WERI-Rb-1 (cell line): ENCODE measurements around the gene KCNAB1.

Source experiments
- DNase-seq: peaks from one replicate; pipeline ENCODE4 v3.0.0-alpha.2; 2020
- H3K27ac ChIP-seq: fragments of 250-450 bp; sonication (Bioruptor Pico); 2 replicates; pipeline ENCODE4 v1.5.1; 2020; ENCODE audit warnings: mild to moderate bottlenecking, moderate library complexity
- H3K27me3 ChIP-seq: fragments of 250-450 bp; sonication (Bioruptor Pico); 2 replicates; pipeline ENCODE4 v1.5.1; 2021; ENCODE audit warnings: mild to moderate bottlenecking, low read depth, moderate library complexity; ENCODE audit not compliant: insufficient read depth, severe bottlenecking
- H3K36me3 ChIP-seq: fragments of 250-450 bp; sonication (Bioruptor Pico); 2 replicates; pipeline ENCODE4 v1.5.1; 2020; ENCODE audit warnings: mild to moderate bottlenecking, moderate library complexity
- H3K4me3 ChIP-seq: 2 replicates; pipeline ENCODE4 v1.5.1; 2011; ENCODE audit warnings: low read depth, mild to moderate bottlenecking, control low read depth, low read length
- H3K9me3 ChIP-seq: fragments of 250-450 bp; sonication (Bioruptor Pico); 2 replicates; pipeline ENCODE4 v1.5.1; 2021; ENCODE audit warnings: mild to moderate bottlenecking, moderate library complexity; ENCODE audit not compliant: severe bottlenecking
- TF ChIP-seq, protein P1 (sequence below): IDR thresholded peaks from 2 replicates; pipeline ENCODE4 v1.5.1; 2011; ENCODE audit warnings: low read depth, mild to moderate bottlenecking, control low read depth, inconsistent platforms, low read length

Gene KCNAB1

GRCh38 chr3:156461889-156462288, 341.5 kb downstream of the KCNAB1 start:
- H3K27me3 ChIP-seq: peaks cover 2% of the 10 kb centered on the region
- H3K4me3 ChIP-seq: no peak overlapping the region
- H3K36me3 ChIP-seq: no peaks in the 10 kb centered on the region
- TF ChIP-seq, protein P1, sequence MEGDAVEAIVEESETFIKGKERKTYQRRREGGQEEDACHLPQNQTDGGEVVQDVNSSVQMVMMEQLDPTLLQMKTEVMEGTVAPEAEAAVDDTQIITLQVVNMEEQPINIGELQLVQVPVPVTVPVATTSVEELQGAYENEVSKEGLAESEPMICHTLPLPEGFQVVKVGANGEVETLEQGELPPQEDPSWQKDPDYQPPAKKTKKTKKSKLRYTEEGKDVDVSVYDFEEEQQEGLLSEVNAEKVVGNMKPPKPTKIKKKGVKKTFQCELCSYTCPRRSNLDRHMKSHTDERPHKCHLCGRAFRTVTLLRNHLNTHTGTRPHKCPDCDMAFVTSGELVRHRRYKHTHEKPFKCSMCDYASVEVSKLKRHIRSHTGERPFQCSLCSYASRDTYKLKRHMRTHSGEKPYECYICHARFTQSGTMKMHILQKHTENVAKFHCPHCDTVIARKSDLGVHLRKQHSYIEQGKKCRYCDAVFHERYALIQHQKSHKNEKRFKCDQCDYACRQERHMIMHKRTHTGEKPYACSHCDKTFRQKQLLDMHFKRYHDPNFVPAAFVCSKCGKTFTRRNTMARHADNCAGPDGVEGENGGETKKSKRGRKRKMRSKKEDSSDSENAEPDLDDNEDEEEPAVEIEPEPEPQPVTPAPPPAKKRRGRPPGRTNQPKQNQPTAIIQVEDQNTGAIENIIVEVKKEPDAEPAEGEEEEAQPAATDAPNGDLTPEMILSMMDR: no peak
- no peaks in the 10 kb centered on the region for H3K9me3 ChIP-seq
- no peak overlapping the region for H3K27ac ChIP-seq
- DNase-seq: no peak

DNA sequence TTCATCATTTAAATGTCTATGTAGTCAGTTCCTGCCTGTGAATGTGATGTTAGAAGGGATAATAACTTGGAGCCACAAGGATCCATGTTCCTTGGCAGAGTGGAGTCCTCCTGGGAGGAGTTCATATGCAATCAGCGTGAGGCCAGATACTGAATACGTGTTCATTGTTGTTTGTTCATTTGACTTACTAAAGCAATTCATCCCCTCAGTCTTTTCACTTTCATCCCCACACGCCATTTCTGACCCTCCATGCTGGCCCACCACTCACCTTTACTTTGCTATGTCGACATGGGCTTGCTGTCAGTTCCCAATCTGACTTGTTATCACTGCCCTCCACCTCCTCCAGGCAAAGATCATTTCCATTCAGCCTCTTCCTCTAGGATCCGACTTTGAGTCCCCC, 342.7 kb downstream of the KCNAB1 start:
- H3K4me3 ChIP-seq: no peak overlapping the region
- peaks cover 2% of the 10 kb centered on the region for H3K27me3 ChIP-seq
- no peaks in the 10 kb centered on the region for H3K9me3 ChIP-seq
- H3K27ac ChIP-seq: no peak overlapping the region
- DNase-seq: no peak
- TF ChIP-seq, protein P1: no peak
- no peaks in the 10 kb centered on the region for H3K36me3 ChIP-seq

- H3K27me3 ChIP-seq: no peaks in the 10 kb centered on the region
- no peaks in the 10 kb centered on the region for H3K36me3 ChIP-seq
- DNase-seq: no peak
- TF ChIP-seq, protein P1: no peak
- H3K9me3 ChIP-seq: no peaks in the 10 kb centered on the region
- H3K4me3 ChIP-seq: no peak overlapping the region
- no peak overlapping the region for H3K27ac ChIP-seq
Observed at GRCh38 chr3:156465194-156465593, 344.8 kb downstream of the KCNAB1 start.

DNA sequence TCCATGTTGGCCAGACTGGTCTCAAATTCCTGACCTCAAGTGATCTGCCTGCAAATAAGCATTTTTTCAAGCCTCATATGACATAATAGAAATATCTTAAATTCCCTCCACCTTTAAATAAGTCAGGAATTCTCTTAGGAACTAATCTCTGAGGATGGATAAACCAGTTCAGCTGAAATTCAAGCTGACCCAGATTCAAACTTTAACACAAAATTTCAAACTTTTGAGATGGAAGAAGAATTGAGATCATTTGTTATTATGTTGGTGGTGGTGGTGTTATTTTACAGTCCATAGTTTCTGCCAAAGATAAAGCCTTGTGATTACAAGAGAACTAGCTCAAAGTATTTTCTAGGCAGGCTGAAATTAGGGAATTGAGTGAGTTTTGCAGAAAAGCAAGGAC, 349.1 kb downstream of the KCNAB1 start:
- H3K36me3 ChIP-seq: no peaks in the 10 kb centered on the region
- TF ChIP-seq, protein P1: no peak
- no peaks in the 10 kb centered on the region for H3K9me3 ChIP-seq
- H3K27me3 ChIP-seq: no peaks in the 10 kb centered on the region
- no peak overlapping the region for H3K27ac ChIP-seq
- no peak for DNase-seq
- H3K4me3 ChIP-seq: no peak overlapping the region

DNA sequence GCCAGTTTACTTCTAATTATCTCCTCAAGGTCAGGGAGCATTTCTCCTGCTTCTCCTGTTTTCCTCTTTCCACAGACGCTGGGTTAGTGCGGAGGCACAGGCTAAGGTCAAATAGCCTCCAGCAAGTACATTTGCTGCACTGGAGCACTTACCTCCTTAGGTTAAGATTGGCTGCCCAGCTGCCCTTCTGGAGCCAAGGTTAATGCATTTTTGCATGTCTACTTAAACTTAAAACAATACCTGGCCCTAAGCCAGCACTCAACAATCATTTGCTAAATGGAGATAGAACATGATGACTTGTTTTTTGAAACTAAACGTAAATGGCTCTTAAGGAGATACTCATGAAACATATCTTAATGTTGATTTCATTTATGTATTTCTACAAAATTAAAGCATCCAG, 351.1 kb downstream of the KCNAB1 start:
- no peaks in the 10 kb centered on the region for H3K27me3 ChIP-seq
- TF ChIP-seq, protein P1: no peak
- no peaks in the 10 kb centered on the region for H3K9me3 ChIP-seq
- no peak for DNase-seq
- no peak overlapping the region for H3K4me3 ChIP-seq
- no peaks in the 10 kb centered on the region for H3K36me3 ChIP-seq
- no peak overlapping the region for H3K27ac ChIP-seq

GRCh38 chr3:156472150-156472549, 351.8 kb downstream of the KCNAB1 start:
- TF ChIP-seq, protein P1: 0 out of 2 replicates have a peak, but pooled peaks have one; percentile 7
- DNase-seq: no peak
- Histone ChIP-seq H3K9me3 (no peaks in the 10 kb centered on the region), H3K36me3 (no peaks in the 10 kb centered on the region), H3K4me3 (no peak overlapping the region), H3K27ac (no peak overlapping the region), H3K27me3 (no peaks in the 10 kb centered on the region)
